A549 (cell line): ENCODE measurements around the gene TSPAN19.

Experiments
- CHD2 ChIP-seq: fragments of 150-350 bp; IDR thresholded peaks from 2 replicates; pipeline ENCODE4 v1.6.1; 2014; ENCODE audit warnings: low read length; ENCODE audit not compliant: partially characterized antibody
- CTCF ChIP-seq: fragments of >200 bp; sonication (Bioruptor Twin); formaldehyde crosslinking; IDR thresholded peaks from 3 replicates; pipeline ENCODE4 v1.5.1; 2016
- EP300 ChIP-seq, 2 experiments: fragments of >200 bp; sonication (Bioruptor Twin); formaldehyde crosslinking; IDR thresholded peaks; 2 replicates in 1 of 2; 3 replicates in 1 of 2; pipeline ENCODE4 v1.6.1; 2016 to 2017
- NR3C1 ChIP-seq: fragments of >200 bp; sonication (Bioruptor Twin); formaldehyde crosslinking; IDR thresholded peaks from 3 replicates; pipeline ENCODE4 v1.6.1; 2017
- PHF8 ChIP-seq: fragments of 200-600 bp; sonication (generic); IDR thresholded peaks from 2 replicates; pipeline ENCODE4 v1.6.1; 2016; ENCODE audit warnings: low read depth, mild to moderate bottlenecking, antibody characterized with exemption, moderate library complexity, borderline replicate concordance
- POLR2A ChIP-seq: IDR thresholded peaks from 2 replicates; pipeline ENCODE4 v1.6.1; 2012; ENCODE audit warnings: mild to moderate bottlenecking, low read length
- RAD21 ChIP-seq, 2 experiments: fragments of >200 bp in 1 of 2; sonication (Bioruptor Twin) in 1 of 2; formaldehyde crosslinking in 1 of 2; IDR thresholded peaks in 1 of 2; conservative IDR thresholded peaks in 1 of 2; 2 replicates in 1 of 2; 3 replicates in 1 of 2; pipeline ENCODE4 v1.6.1; 2012 to 2018; ENCODE audit warnings: inconsistent platforms in 1 of 2
- REST ChIP-seq: fragments of 200-600 bp; sonication (generic); IDR thresholded peaks from 2 replicates; pipeline ENCODE4 v1.6.1; 2016; ENCODE audit warnings: antibody characterized with exemption, mild to moderate bottlenecking, moderate library complexity
- RFX5 ChIP-seq: fragments of 450-650 bp; IDR thresholded peaks from 2 replicates; pipeline ENCODE4 v1.7.1; 2014; ENCODE audit warnings: antibody characterized with exemption, mild to moderate bottlenecking, moderate library complexity
- SMC3 ChIP-seq: fragments of >200 bp; sonication (Bioruptor Twin); formaldehyde crosslinking; IDR thresholded peaks from 3 replicates; pipeline ENCODE4 v1.6.1; 2018; ENCODE audit warnings: inconsistent platforms
- TF ChIP-seq, protein P1 (sequence below): IDR thresholded peaks from 2 replicates; pipeline ENCODE4 v1.6.1; 2012

GRCh38 chr12:84995641-84996040, 40.4 kb downstream of the TSPAN19 start:
- TF ChIP-seq REST: no peak
- no peak for TF ChIP-seq RAD21 (conservative IDR thresholded peaks at IDR 0.05 in 1 of 2, IDR thresholded peaks at IDR 0.05 in 1 of 2)
- TF ChIP-seq PHF8: no peak
- TF ChIP-seq CTCF: no peak
- TF ChIP-seq, protein P1, sequence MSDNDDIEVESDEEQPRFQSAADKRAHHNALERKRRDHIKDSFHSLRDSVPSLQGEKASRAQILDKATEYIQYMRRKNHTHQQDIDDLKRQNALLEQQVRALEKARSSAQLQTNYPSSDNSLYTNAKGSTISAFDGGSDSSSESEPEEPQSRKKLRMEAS: no peak
- no peak for TF ChIP-seq POLR2A
- TF ChIP-seq RFX5: no peak
- no peak for TF ChIP-seq EP300 (IDR thresholded peaks at IDR 0.05)
- no peak for TF ChIP-seq CHD2
- TF ChIP-seq SMC3: no peak
- TF ChIP-seq NR3C1: no peak
